ENCODE results near the gene C6orf136.

GRCh38 chr6:30681766-30682142, 34.8 kb downstream of the C6orf136 start:
- no peak for TF ChIP-seq CTCF (conservative IDR thresholded peaks at IDR 0.05 in 1 of 2, IDR thresholded peaks at IDR 0.05 in 1 of 2; ENCODE audit: extremely low read depth in 1 of 2, insufficient read depth in 1 of 2, low read depth in 1 of 2, low read length in 2 of 2)
- no peak for TF ChIP-seq EZH2 (IDR thresholded peaks at IDR 0.05; ENCODE audit: borderline replicate concordance, low read length)
